ENCODE results near the gene CD44.

The CD44 gene

DNA sequence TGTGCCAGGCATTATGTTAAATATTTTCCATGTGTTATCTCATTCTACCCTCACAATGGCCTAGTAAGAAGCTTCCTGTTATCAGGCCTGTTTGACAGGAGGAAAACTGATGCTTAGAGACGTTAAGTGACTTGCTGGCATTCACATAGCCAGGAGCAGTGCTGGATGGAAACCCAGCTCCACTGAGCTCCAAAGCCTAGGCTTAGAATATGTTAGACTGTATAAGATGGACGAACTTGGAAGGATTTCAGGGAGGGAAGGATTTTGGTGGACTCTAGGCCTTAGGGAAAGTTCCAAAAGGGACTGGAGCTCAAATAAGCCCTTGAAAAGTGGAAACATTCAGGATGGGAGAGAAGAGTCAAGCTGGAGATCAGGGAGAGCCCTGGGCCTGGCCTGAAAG is 2.1 kb downstream of the CD44 start:
- DNase-seq: no peak

DNA sequence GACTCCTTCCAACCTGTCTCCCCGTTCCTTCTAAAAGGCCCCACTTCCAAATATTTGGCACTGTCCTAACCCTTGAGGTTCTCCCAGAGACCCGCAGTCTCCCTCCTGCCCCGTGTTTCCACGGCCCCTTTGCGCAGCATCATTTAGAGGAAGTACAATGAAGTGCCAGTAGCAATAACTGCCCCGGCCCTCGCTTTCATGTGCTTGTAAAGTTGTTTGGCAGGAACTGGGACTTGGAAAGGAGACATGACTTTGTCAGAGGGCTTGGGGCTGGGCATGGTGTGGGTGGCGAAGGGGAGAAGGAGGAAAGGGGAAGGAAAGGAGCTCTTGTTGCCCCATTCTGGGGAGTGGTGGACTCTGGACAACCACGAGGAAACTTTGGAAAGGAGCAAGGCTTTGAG is 2.6 kb downstream of the CD44 start:
- no peak for DNase-seq

DNA sequence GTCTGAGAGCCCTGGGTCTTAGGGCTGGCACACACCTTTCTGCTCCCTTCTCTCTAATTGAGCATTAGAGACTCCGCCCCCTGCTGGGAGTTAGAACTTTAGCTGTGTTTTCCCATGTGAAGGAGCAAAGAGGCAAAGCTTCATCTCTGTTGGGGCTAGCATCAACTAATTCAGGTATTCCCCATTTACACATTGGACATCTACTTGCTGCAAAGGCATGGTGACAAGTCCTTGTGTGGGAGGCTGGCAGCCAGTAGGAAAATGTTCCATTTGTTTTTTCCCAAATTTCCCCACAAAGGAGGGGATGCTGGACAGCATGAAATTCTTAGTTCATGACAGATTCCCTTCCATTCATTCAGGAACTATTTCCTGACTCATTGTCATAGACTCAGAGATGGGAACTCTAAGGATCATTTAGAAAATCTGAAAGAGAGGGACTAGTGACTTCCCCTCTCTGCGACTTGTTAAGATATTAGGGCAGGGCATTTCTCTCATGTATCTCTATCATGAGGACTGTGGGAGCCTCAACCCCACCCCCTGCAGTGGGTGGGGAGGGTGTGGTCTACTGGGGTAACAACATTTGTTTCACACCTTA is 3.6 kb downstream of the CD44 start:
- DNase-seq: no peak

DNA sequence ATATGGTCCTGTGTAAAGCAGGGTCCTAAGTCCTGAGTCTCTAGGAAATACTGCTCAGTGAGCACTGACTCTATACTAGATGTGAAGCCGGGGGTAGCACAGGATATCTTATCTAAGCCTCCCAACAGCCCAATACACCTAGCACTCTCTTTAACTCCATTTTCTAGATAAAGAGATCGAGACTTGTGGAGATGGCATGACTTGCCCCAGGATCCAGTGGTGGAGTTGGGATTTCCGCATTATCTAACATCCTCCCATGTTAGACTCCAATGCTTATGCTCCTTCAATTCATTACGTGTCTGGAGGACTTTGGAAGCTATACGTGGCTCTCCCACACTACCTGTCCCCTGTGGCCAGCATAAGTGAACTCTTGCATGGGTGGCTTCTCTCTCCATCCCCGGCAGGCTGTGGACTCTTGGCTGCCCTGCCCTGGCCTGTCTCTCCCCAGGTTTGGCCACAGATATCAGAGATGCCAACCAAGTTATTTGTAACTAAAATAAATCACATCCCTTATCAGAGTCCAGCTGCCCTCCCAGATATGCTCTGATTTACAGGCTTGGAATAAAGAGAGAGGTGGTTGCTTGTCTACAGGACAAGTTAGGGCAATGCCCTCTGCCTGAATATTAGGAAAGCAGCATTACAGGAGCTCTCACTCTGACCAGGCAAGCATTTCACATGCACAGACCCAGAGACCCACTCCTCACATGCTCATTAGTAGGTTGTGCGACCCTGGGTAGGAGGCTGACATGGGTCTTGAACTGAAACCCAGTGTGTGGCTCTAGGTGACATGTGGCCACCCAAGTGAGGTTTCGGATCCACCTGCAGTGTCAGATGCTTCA is 4.5 kb downstream of the CD44 start:
- no peak for DNase-seq

DNA sequence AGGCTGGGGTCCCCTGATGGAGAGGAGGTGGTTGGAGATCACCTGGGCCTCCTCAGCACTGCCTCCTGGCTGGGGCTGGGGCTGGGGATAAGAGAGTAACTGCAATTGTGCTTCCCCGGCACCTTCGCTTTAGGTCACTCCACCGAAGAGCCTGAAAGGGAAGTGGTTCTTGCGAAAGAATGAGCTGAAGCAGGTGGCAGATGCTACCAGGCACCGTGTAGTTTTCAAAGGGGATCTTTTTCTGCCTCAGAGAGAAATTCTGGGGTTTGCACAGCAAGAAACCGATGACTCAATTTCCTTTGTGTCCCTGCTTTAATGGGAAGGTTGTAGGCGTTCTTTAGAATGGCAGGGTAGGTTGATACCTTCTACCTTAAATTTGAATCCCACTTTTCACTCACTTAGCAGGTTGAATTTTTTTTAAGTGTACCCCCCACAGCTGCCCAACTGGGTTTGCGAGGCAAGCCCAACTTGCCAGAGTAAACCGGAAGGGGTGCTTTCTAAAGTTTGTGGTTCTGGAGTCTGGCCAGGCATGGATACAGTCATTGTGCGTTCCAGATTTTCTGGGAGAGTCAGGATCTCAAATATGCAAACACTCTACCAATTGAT is 5.3 kb downstream of the CD44 start:
- no peak for DNase-seq

GRCh38 chr11:35144806-35145205 is 5.8 kb downstream of the CD44 start:
- no peak for DNase-seq

- DNase-seq: no peak
These were observed 6.3 kb downstream of the CD44 start for GRCh38 chr11:35145271-35145670.

- DNase-seq: no peak
These were observed 7.1 kb downstream of the CD44 start for GRCh38 chr11:35146074-35146521.

- no peak for DNase-seq
These were observed 7.7 kb downstream of the CD44 start for GRCh38 chr11:35146711-35147110.

DNA sequence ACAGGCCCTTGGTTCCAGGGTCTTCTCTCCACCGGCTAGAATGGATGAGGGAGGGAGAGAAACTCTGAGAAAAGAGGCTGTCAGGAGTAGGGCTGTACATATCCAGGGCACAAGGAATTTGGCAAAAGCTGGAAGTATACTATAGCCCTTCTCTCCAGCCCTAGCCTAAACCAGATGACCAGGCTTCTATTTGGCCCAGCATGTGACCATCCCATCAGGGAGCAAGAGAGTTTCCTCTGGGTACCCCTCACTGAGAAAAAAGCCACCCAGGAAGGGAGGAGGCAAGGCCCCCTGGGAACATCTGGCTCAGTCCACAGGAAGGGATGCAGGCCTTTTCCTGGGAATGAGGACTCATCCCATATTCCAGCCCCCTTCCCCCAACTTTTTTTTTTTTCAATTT is 8.3 kb downstream of the CD44 start:
- no peak for DNase-seq

- no peak for DNase-seq
These were observed 9.3 kb downstream of the CD44 start for GRCh38 chr11:35148163-35148837.

DNA sequence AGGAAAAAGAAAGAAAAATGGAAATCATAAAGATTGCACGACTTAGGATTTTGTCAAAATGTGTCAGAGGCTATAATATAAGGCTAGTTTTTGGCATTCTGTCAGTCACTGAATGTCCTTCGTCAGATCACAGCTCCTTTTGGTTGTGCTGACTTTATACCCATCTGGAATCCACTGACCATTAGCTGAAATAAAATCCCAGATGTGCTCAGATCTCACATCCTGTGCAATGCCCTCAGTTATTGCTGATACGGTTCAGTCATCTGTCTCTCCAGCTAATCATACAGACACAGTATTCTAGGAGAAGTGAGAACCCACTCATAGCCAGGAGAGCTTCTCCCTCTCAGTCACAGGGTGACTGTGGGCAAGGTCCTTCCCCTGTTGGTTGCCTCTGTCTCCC is 11.5 kb downstream of the CD44 start:
- DNase-seq: no peak

GRCh38 chr11:35151241-35151640 is 12.3 kb downstream of the CD44 start:
- DNase-seq: no peak

GRCh38 chr11:35151683-35152280 is 12.8 kb downstream of the CD44 start:
- no peak for DNase-seq

- no peak for DNase-seq
These were observed 13.6 kb downstream of the CD44 start for GRCh38 chr11:35152575-35152974.

GRCh38 chr11:35153280-35153679 is 14.3 kb downstream of the CD44 start:
- no peak for DNase-seq

GRCh38 chr11:35154952-35155351 is 16.0 kb downstream of the CD44 start:
- no peak for DNase-seq

DNA sequence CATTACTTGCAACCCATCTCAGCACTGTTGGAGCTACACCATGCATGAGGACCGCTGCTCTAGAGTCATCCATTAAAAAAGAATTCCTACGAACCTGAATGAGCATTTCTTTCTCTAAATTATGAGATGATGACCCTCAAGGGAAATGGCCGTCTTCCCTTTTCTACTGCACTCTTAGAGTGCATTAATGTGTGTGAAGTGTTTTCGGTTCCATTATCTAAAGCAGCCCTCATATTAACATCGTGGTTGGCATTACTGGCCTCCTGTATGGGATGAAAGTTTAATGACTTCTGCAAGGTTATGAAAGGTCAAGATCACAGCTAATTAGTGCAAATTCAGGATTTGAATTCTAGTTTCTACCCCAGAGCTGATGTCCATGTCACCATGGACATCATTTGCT is 16.7 kb downstream of the CD44 start:
- no peak for DNase-seq

DNA sequence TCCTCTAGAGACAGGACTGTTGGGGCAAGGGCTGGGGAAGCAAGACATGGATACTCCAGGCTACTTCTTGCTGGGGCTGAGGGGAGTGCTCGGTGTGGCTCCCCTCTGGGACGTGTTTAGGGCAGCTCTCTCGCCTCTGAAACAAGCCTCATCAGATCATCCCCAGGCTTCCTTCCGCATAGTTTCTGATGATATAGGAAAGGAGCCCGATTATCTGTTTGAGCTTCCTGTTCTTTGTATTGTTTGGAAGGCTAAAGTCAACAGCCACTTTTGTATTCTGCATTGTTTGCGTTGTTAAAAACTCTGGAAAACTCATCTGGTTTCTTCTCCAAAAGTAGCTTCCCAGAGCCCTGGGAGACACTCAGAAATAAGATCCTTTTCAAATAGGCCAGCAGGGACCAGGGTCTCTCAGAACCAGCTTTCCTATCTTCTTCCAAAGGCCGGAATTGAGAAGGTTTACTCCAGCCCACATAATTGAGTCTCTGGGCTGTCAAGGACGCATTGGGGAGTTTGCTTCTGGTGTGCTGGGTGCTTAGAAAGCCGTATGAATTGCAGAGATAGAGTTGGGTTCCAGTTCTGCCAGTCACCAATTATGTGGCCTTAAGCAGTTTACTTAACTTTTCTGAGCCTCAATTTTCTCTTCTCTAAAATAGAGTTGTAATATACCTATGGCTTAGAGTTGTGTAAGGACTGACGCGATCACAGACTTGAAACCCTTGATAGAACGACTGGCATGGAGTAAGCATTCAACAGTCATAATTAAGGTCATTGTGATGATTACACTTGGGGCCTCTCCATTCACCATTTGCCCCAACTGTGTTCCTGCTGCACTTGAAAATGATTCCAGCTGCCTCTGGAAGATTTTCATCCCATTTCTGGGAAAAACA is 19.1 kb downstream of the CD44 start:
- DNase-seq: no peak

DNA sequence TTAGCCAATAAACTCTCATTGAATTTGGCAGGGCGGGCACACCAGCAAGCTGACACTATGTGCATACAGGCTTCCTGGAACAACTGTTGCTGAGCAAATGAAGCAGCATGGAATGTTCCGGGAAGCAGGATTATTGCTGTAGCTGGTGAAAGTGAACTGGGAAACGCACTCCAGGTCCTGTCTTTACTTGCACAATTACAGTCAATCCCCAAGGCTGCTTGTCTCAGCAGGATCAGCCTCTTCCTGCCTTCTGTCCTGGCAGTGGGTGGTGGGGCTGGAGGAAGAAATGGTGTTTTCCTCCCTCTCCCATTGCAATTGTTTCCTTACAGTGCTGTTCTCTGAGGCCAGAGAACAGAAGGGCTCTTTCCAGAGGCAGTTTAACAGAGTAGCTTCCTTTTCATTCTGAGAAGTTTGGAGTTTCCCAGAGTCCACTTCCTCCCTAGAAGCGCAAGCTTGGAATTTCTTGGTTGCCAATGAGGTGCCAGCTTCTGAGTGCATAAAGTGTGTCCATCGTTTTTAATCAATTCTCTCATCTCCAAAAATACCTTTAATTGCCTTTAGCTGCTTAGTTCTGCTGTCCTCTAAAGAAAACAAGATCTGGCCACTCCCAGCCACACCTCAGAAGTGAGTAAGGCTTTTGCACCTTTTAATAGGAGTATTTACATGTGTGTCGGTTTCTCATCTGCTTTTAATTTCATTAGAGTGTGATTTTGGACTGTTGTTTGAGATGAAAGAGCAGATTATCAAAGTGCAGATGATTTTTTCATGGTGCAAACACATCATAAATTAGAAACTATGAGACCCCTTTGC is 19.9 kb downstream of the CD44 start:
- DNase-seq: no peak

GRCh38 chr11:35160246-35160824 is 21.4 kb downstream of the CD44 start:
- no peak for DNase-seq
